ENCODE data around the gene SYCP3.

SYCP3 gene

DNA sequence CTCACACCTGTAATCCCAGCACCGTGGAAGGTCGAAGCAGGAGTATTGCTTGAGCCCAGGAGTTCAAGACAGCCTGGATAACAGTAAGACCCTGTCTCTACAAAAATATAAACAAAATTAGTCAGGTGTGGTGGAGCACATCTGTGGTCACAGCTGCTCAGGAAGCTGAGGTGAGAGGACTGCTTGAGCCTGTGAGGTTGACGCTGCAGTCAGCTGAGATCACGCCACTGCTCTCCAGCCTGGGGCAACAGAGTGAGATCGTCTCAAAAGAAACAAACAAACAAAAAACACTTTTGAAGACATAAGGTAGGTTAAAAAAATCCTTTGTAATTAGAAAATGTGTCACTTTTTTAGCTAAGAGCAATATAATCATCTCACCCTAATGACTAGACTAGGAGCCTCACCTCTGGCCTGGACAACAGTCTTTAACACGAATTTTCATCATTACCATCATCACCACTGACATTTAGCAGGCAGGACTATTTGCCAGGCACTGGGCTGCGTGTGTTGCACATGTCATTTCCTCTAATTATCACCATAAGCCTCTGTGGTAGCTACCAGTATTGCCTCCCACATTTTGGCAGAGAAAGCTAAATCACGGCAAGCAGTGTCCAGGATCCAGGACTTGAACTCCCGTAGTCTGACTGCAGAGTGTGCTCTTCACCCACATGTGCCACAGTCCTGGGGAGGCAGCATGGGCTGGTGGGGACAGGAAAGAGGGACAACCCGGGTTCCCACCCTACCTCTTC lies 4.6 kb upstream of the SYCP3 start:
- no peak for ATAC-seq
- TF ChIP-seq CSRNP3 (CRISPR knock-in tag; IDR thresholded peaks at IDR 0.05) (no peak), PATZ1 (CRISPR knock-in tag; IDR thresholded peaks at IDR 0.05; ENCODE audit: borderline replicate concordance) (no peak), ZNF565 (CRISPR knock-in tag; conservative IDR thresholded peaks at IDR 0.05; ENCODE audit: low read depth) (no peak), TOX (CRISPR knock-in tag; IDR thresholded peaks at IDR 0.05; ENCODE audit: borderline replicate concordance) (no peak), ZFP30 (CRISPR knock-in tag; IDR thresholded peaks at IDR 0.05) (no peak), OSR1 (CRISPR knock-in tag; IDR thresholded peaks at IDR 0.05) (no peak), BACH2 (CRISPR knock-in tag; IDR thresholded peaks at IDR 0.05; ENCODE audit: borderline replicate concordance) (no peak), ZFP3 (CRISPR knock-in tag; IDR thresholded peaks at IDR 0.05) (no peak), ZNF8 (CRISPR knock-in tag; IDR thresholded peaks at IDR 0.05) (no peak), ISL1 (CRISPR knock-in tag; IDR thresholded peaks at IDR 0.05) (no peak), TCF4 (CRISPR knock-in tag; IDR thresholded peaks at IDR 0.05; ENCODE audit: borderline replicate concordance) (no peak), ARNTL (CRISPR knock-in tag; IDR thresholded peaks at IDR 0.05; ENCODE audit: borderline replicate concordance, low read depth) (no peak), GLIS3 (CRISPR knock-in tag; IDR thresholded peaks at IDR 0.05) (no peak), ZNF70 (CRISPR knock-in tag; IDR thresholded peaks at IDR 0.05) (no peak), SNAI2 (CRISPR knock-in tag; IDR thresholded peaks at IDR 0.05) (no peak), ESRRG (CRISPR knock-in tag; IDR thresholded peaks at IDR 0.05) (no peak), RARB (CRISPR knock-in tag; IDR thresholded peaks at IDR 0.05) (no peak)
- TF ChIP-seq, protein P1, sequence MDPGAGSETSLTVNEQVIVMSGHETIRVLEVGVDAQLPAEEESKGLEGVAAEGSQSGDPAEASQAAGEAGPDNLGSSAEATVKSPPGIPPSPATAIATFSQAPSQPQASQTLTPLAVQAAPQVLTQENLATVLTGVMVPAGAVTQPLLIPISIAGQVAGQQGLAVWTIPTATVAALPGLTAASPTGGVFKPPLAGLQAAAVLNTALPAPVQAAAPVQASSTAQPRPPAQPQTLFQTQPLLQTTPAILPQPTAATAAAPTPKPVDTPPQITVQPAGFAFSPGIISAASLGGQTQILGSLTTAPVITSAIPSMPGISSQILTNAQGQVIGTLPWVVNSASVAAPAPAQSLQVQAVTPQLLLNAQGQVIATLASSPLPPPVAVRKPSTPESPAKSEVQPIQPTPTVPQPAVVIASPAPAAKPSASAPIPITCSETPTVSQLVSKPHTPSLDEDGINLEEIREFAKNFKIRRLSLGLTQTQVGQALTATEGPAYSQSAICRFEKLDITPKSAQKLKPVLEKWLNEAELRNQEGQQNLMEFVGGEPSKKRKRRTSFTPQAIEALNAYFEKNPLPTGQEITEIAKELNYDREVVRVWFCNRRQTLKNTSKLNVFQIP (CRISPR knock-in tag; IDR thresholded peaks at IDR 0.05; ENCODE audit: borderline replicate concordance, low read depth) = no peak
- TF ChIP-seq, protein P2, sequence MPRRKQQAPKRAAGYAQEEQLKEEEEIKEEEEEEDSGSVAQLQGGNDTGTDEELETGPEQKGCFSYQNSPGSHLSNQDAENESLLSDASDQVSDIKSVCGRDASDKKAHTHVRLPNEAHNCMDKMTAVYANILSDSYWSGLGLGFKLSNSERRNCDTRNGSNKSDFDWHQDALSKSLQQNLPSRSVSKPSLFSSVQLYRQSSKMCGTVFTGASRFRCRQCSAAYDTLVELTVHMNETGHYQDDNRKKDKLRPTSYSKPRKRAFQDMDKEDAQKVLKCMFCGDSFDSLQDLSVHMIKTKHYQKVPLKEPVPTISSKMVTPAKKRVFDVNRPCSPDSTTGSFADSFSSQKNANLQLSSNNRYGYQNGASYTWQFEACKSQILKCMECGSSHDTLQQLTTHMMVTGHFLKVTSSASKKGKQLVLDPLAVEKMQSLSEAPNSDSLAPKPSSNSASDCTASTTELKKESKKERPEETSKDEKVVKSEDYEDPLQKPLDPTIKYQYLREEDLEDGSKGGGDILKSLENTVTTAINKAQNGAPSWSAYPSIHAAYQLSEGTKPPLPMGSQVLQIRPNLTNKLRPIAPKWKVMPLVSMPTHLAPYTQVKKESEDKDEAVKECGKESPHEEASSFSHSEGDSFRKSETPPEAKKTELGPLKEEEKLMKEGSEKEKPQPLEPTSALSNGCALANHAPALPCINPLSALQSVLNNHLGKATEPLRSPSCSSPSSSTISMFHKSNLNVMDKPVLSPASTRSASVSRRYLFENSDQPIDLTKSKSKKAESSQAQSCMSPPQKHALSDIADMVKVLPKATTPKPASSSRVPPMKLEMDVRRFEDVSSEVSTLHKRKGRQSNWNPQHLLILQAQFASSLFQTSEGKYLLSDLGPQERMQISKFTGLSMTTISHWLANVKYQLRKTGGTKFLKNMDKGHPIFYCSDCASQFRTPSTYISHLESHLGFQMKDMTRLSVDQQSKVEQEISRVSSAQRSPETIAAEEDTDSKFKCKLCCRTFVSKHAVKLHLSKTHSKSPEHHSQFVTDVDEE (CRISPR knock-in tag; IDR thresholded peaks at IDR 0.05) = no peak

DNA sequence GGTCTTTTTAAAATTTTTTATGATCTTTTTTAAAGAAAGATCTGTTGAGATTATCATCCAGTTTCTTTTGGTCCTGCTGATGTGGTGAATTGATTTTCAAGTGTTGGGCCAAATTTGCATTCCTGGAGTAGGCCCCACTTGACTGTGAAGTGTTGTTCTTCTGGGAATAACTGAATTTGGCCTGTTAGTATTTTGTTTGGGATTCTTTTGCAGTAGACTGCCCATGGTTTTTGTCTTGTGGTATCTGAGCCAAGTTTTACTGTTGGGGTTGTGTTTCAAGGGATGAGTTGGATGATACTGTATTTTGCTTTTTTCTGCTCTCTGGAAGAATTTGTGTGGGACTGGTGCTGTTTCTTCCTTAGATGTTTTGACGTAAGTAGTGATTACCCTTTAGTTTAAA lies 4.0 kb upstream of the SYCP3 start:
- no peak for ATAC-seq
- TF ChIP-seq TOX (CRISPR knock-in tag; IDR thresholded peaks at IDR 0.05; ENCODE audit: borderline replicate concordance) (no peak), OSR1 (CRISPR knock-in tag; IDR thresholded peaks at IDR 0.05) (no peak), ZNF8 (CRISPR knock-in tag; IDR thresholded peaks at IDR 0.05) (no peak), PPARA (CRISPR knock-in tag; IDR thresholded peaks at IDR 0.05; ENCODE audit: borderline replicate concordance) (no peak), ZNF70 (CRISPR knock-in tag; IDR thresholded peaks at IDR 0.05) (no peak), ESRRG (CRISPR knock-in tag; IDR thresholded peaks at IDR 0.05) (no peak), ZC3H10 (CRISPR knock-in tag; IDR thresholded peaks at IDR 0.05) (no peak), CSRNP3 (CRISPR knock-in tag; IDR thresholded peaks at IDR 0.05) (no peak), ZFP30 (CRISPR knock-in tag; IDR thresholded peaks at IDR 0.05) (no peak), PATZ1 (CRISPR knock-in tag; IDR thresholded peaks at IDR 0.05; ENCODE audit: borderline replicate concordance) (no peak), ZFP3 (CRISPR knock-in tag; IDR thresholded peaks at IDR 0.05) (no peak), CSDC2 (CRISPR knock-in tag; IDR thresholded peaks at IDR 0.05) (no peak), GLIS3 (CRISPR knock-in tag; IDR thresholded peaks at IDR 0.05) (no peak), RARB (CRISPR knock-in tag; IDR thresholded peaks at IDR 0.05) (no peak)
- TF ChIP-seq, protein P2 (CRISPR knock-in tag; IDR thresholded peaks at IDR 0.05) = no peak
